GM18858 (cell line): ENCODE results near the gene CD163.
"Not testable (repeated sequence)": the region's sequence is repeated elsewhere in the genome, so short reads cannot be mapped to it uniquely, and the experiment has no call there.

Experiments
- ATAC-seq: cut with Tn5 transposase; IDR thresholded peaks from one replicate; pipeline ENCODE4 v1.9.1; 2021; ENCODE audit not compliant: unreplicated experiment

Gene CD163

DNA sequence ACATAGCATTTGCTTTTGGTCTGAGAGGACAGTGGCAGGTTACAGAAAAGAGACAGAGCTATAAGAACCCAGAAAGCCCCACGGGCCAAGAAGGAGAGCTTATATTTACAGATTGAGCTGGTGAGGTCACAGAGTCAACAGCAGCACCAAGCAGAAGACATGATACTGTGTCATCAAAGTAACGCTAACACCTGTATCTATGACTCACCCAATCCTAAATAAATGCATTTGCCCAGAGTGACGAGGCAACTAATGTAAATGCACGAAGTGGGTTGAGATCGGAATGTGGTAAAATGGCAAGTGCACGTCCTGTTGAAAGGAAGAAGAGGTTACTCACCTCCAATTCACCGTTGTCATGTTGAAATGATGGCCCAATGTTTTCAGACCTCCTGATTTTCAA, 52.9 kb downstream of the CD163 start:
- no peak for ATAC-seq

DNA sequence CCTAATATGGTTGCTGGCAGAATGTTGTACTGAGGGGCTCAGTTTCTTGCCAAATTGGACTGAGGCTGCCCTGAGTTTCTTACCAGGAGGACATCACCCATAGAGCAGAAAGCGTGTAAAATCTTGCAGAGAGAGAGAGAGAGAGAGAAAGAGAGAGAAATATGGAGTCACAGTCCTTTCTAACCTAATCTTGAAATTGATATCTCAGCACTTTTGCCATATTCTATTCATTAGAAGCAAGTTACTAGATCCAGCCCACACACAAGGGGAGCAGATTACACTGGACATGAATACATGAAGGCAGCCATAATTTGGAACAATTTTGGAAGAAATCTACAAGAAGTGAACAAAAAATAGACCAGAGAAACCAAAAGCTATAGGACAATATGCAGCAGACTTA, 55.5 kb downstream of the CD163 start:
- ATAC-seq, result no peak

DNA sequence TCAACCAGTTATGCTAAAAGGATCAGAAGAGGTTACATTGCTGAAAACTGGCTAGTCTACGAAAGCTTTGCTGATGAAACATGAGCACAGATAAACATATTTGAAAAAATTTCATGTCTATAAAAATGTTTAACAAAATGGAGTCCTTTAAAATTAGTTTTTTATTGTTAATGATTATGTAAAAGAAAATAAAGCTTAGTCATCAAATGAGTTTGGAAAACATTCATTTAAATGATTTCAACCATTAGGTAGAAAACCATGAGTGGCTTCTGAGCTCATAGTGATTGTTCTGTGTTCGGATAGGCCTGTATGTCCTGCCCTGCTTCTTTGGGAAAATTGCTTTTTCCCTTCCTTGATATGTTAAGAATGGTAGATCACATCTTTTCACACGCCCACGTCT, 59.0 kb downstream of the CD163 start:
- ATAC-seq, result no peak

DNA sequence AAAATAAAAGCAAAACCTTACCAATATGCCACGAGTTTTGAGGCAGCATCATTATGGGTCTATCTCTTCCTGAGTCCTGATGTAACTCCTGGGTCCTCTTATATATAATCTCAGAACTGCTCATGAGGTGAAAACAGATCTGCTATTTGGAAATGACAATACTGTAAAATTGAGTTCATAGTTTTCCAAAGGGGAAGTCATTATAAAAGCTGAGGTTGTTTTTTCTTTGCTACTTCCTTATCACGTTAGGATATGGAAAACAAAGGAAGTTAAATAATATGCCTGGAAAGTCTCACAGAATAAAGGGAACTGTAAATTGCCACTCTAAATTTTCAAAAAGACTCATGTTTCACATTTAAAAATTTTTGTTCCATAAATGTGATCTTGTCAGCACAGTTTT, 59.5 kb downstream of the CD163 start, which contains the start of gene CD163L1:
TSS of gene CD163L1 (minus strand) at position 78 of the 400 bp plus-strand sequence. CDS start at position 52, 26 bp downstream.
- no peak for ATAC-seq

DNA sequence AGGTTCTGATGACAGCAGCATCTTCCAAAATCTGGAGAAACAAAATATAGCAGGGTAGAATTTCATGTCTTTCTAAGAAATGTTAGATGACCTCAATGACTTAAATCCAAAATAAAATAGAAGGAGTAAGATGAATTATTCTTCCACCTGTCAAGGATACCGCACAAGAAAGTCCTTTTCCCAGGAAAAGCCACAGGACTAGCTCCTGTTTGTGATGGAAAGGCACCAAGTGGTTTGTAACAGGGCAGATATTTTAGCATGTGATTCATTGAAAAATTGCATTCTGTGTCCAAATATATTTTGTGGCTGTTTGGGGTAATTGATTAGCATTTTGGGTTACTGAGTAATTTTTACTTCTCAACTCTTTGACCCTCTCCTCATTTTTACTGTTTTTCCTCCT, 62.4 kb downstream of the CD163 start:
- no peak for ATAC-seq

DNA sequence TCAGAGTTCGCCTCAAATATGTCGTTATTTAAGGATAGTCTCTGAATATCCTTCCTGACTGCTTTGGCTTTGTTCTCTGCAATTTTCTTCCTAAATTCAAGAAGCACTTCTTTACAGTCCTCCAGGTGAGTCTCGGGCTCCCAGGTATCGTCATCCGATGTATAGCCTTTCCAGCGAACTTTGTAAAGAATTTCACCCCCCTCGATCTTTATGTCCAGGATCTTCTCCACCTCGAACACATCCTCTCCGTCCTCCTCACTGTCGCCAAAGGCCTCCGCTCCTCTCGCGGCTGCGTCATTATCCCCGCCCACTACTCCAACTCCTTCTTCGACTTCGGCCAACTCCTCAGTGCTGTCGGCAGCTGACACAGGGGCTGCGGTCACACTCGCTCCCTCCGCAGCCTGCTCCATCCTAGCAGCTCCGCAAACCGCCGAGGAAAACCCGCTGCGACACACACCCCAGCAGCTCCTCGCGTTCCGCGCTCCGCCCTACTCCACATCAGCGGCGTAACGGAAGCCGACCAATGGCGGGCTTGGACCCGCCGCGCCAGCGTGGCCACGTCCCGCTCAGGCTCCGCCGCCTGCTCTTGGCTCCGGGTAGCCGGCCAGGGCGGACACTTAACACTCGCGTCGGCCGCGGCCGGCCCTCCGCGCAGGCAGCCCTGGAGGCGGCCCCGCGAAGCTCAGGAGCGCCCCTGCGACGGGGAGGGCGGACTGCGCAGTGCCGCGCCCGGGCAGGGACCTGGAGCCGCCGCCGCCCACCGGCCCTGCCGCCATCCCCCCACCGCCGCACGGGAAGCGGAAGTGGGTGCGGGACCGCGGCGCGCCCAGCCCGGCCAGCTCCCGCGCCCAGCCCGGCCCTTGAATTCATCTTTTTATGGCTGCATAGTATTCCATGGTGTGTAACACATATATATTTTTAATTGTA, 63.7 kb downstream of the CD163 start:
- ATAC-seq, result no peak

DNA sequence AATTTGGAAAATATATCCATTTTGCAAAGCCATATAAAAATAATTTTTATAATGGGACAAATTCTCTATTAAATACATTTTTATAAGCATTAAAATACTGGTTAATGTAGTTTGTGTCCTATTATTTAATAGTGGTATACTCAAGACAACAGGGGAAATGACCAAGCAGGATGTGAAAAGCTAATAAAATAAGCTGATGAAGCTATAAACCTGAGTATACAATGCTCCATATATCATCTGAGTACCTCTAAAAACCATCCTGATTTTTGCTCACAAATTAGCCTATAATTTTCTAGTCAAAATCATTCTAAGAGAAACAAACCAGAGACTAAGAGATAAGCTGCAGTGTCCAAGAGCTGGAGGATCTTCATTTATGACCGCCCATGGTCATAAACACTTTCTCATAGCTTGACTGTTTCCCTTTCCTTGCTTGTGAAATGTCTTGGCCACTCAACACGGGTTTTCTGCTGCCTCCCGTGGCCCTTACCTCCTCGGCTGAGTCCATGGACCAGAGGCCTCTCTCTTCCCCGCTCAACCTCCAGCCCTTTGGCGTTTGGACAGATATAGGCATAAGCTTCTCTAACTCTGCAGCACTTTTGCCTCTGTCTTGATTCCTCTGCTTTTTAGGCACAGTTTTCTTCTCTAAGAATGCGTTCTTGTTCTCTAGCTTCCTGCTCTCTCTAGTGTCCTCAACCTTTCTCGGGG, 65.1 kb downstream of the CD163 start:
- not testable (repeated sequence) for ATAC-seq

DNA sequence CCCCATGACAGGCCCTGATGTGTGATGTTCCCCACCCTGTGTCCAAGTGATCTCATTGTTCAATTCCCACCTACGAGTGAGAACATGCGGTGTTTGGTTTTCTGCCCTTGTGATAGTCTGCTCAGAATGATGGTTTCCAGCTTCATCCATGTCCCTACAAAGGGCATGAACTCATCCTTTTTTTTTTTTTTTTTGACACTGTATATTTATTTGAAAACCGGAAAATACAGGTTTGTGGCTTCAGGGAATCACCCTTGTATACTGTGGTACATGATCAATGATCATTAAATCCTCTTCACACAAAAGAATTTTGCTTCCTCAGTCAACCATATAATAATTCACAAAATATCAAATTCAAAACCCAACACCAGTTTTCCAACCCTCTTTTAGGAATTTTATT, 66.1 kb downstream of the CD163 start:
- not testable (repeated sequence) for ATAC-seq

DNA sequence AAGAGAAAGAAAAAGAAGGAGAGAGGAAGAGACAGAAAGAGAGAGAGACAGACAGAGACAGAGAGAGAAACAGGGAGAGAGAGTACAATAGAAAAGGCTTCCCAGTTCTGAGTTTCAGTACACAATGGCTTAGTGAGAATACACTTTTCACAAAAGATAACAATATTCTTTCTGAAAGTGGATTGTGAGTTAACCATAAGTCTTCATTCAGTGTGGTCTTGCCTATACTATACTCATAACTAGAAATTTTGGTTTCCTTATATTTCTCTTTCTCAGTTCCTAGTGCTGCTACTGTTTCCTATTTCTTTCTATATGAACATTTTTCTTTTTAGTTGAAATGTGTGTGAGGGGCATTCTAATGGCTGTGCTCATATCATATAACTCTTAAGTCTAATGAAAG, 68.9 kb downstream of the CD163 start:
- no peak for ATAC-seq

DNA sequence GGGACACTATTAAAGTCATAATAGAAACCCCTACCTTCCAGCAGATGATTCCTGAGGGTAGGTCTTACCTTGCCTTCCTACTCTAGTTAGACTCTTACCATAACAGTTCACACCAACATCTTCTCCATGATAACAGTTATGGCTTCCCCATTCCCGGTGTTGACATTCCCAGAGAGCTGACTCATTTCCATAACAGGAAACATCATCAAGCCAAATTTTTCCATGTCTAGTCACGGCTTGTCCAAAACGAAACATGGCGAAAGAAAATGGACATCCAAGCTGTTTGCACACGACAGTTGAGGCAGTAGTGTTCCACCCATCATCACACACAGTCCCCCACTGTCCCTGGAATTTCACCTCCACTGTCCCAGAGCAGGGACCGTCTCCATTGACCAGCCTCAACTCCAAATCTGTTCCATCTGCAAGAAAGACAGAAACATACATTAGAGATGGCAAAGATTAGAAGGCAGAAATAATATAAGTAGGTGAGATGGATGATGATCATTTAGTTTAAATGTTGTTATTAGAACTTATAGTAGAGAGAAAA, 70.2 kb downstream of the CD163 start:
- no peak for ATAC-seq

DNA sequence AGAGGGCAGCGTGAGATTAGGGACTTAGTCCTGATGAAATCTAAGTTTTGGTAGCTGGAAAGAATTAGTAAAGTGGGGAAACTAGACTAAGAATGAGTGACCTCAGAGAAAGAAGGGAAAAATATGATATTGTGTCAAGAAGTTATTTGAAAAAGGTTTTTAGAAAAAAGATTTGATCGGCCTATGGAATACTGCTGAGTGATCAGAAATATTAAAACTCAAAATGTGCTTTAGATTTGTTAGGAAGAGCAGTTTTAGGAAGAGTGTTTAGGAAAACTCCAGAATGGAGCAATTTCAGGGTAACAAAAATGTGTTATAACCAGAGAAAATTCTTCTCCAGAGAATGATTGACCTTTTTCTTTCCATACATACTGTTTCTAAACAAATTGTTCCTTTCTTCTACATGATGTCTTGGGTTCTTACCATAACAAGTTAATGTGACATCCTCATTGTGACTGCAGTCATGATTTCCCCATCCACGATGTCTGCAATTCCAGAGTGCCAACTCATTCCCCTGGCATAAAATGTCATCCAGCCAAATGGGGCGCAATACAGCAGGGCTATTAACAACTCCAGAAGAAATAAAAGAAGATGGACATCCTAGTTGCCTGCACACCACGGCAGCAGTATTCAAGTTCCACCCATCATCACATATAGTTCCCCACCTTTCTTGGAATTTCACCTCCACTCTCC, 71.4 kb downstream of the CD163 start:
- ATAC-seq, result no peak
